Occipital lobe (tissue), 2 donors: Measurements from ENCODE around the gene CPT1B. TPM values are rescaled to one million over a fixed set of nuclear protein-coding genes. Genes with fewer than 3 reads are reported as not detected.
"Not testable (repeated sequence)": the region's sequence is repeated elsewhere in the genome, so short reads cannot be mapped to it uniquely, and the experiment has no call there.

Experiments used
- DNase-seq: peaks from one replicate; lab custom pipeline; 2025; lab: John Stamatoyannopoulos, UW
- total RNA-seq: library from RNA; depleted of rRNA; stranded (reverse); fragments of >200 nt; gene quantifications from one replicate; pipeline ENCODE4 v1.2.3, GENCODE V29; 2014

CPT1B gene
- total RNA-seq, 1 donor from 2014 or later: 6.7 TPM

GRCh38 chr22:50547263-50547985 is 30.8 kb downstream of the CPT1B start:
- DNase-seq: no peak

GRCh38 chr22:50546326-50547262 is 31.6 kb downstream of the CPT1B start:
- DNase-seq: no peak

DNA sequence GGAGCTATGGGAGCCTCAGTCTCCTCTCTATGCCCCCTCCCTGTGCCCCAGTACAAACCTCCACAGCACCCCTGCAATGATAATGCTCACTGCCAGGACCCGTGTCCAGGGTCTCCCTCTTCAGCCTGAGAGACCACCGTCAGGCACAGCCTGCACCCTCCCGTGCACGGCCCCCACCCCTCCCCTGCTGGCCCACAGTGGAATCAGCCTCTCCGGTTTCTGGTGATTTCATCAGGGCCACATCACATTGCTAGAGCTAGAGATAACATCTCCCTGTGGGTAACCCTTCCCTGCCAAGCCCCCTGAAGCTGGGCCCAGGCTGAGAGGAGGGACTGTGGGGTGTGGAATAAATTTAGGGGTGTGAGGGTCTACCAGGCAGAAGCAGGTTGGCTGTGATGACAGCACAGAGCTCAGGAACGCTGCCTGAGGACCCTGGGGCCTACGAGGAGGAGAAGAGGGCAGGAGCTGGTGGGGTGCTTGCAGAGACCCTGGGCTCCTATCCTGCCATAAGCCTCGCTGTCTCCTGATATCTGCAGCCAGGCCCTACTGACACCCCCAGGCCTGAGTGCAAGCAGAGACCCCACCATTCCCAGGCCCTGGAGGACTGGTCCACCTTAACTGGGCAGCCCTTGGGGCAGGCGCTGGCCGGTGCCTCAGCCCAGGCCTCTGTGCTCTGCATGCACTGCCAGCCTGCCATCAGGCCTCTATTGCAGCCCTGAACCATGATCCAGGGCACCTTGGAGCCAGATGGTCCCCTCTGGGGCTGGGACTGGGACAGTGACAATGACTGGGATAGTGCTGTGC is 32.5 kb downstream of the CPT1B start, which contains the start of gene KLHDC7B:
KLHDC7B (plus strand) TSS at position 378 of the 804 bp plus-strand sequence; CDS start at position 723, 345 bp downstream.
- no peak for DNase-seq

DNA sequence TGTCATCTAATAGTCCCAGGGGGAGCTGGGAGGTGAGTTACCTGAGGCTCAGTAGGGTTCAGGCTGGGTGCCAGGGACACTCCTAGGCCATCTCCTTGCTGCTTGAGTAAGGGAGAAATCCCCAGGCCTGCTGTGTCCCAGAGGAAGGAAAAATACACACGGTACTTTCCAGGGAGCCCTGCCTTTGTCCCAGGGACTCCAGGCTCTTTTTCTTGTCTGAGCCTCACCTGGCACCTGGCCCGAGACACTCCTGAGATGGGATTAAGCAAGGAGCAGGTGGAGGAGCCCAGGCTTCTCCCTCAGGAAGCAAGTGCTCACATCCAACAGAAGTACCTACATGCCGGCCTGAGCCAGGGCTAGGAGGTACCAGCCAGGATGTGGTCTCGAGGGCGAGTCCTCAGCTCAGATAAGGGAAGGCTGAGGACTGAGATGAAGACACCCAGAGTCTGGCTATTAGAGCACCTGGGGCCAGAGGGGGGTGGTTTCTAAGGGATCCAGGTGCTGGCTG is 33.4 kb downstream of the CPT1B start:
- no peak for DNase-seq

GRCh38 chr22:50544078-50544745 is 34.0 kb downstream of the CPT1B start:
- DNase-seq: no peak

- DNase-seq: no peak
These were observed 35.8 kb downstream of the CPT1B start for GRCh38 chr22:50542416-50542927.

GRCh38 chr22:50541667-50542026 is 36.6 kb downstream of the CPT1B start:
- not testable (repeated sequence) for DNase-seq

DNA sequence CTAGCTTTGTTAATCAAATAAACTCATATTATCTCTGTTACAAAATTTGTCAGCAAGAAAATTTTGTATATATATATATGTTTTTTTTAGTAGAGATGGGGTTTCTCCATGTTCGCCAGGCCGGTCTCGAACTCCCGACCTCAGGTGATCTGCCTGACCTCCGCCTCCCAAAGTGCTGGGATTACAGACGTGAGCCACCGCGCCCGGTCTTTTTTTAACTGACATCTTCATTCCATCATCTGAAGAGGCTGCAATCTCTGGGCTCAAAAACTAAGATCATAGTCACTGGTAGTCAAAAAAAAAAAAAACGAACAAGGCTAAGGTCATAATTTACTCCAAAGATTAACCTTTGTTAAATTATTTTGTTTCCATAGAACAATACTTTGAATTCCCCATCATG is 37.8 kb downstream of the CPT1B start:
- no peak for DNase-seq

GRCh38 chr22:50537765-50538164 is 40.5 kb downstream of the CPT1B start:
- DNase-seq: no peak

GRCh38 chr22:50536226-50536625 is 42.0 kb downstream of the CPT1B start:
- no peak for DNase-seq

DNA sequence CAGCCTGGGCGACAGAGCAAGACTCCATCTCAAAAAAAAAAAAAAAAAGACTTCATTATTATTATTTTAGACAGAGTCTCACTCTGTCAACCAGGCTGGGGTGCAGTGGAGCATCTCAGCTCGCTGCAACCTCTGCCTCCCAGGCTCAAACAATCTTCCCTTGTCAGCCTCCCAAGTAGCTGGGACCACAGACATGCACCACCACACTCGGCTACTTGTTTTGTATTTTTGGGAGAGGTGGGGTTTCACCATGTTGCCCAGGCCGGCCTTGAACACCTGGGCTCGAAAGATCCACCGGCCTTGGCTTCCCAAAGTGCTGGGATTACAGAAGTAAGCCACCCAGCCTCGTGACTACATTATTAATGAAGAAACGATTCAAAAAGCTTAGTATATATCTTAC is 43.1 kb downstream of the CPT1B start:
- no peak for DNase-seq

- not testable (repeated sequence) for DNase-seq
These were observed 44.1 kb downstream of the CPT1B start for GRCh38 chr22:50533856-50534711.

- DNase-seq: no peak
These were observed 45.1 kb downstream of the CPT1B start for GRCh38 chr22:50532824-50533796.

GRCh38 chr22:50531962-50532674 is 46.1 kb downstream of the CPT1B start:
- no peak for DNase-seq

- DNase-seq: no peak
These were observed 46.7 kb downstream of the CPT1B start for GRCh38 chr22:50531546-50531961.

DNA sequence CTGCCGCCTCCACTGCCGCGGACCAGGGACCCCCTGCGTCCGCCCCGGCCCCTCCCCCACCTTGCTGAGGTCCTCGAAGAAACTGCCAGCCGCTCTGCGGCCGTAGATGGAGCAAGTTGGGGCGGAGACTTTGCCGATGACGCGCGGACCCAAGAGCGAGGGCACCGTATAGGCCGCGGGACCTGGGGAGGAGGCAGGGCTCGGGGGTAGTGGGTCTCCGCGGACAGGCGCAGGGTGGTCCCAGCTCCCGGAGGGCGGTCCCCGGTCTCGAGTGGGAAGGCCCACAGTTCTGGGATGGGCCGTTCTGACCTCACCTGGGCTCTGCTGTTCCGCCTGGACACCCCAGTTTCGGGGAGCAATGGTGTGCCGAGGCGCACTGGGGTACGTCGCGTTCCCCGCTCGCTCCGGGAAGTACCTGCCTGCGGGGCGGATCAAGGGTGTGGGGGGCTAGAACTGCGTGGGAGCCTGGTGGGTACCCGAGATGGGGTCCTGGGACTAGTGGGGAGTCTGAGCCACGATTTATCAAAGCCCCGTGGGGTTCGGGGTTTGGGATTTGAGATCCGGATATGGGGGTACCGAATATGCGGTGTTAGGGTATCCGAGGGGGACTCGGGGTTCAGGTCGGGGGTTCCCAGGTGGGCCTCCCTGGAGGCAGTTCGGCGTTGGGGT is 47.2 kb downstream of the CPT1B start:
- no peak for DNase-seq

GRCh38 chr22:50530580-50530876 is 47.7 kb downstream of the CPT1B start:
- DNase-seq: no peak
